Neural cell (in vitro differentiated cells): Measurements from ENCODE around the gene AOAH. TPM values are rescaled to one million over a fixed set of nuclear protein-coding genes. Genes with fewer than 3 reads are reported as not detected.

ENCODE experiments used
- H2AFZ ChIP-seq: fragments of 200-600, 300-800 bp; sonication (generic), shearing (Covaris generic); 2 replicates; pipeline ENCODE4 v1.6.0; 2014; ENCODE audit warnings: low read depth, mild to moderate bottlenecking, antibody characterized with exemption, low read length, moderate library complexity
- H3F3A ChIP-seq: fragments of 200-600 bp; shearing (Covaris generic); 2 replicates; pipeline ENCODE4 v1.6.1; 2016; ENCODE audit warnings: mild to moderate bottlenecking, moderate library complexity, mixed read lengths, antibody characterized with exemption, low read length; ENCODE audit not compliant: insufficient read depth, poor library complexity, severe bottlenecking
- H3K27ac ChIP-seq: fragments of 200-600, 300-800 bp; sonication (generic), shearing (Covaris generic); 2 replicates; pipeline ENCODE4 v1.5.1; 2014; ENCODE audit warnings: mild to moderate bottlenecking, low read length, moderate library complexity
- H3K27me3 ChIP-seq: fragments of 300-800, 200-600 bp; sonication (generic), shearing (Covaris generic); 2 replicates; pipeline ENCODE4 v1.6.0; 2014; ENCODE audit warnings: mild to moderate bottlenecking, low read depth, low read length, moderate library complexity; ENCODE audit not compliant: insufficient read depth
- H3K36me3 ChIP-seq: fragments of 300-800, 200-600 bp; sonication (generic), shearing (Covaris generic); 2 replicates; pipeline ENCODE4 v1.5.1; 2014; ENCODE audit warnings: mild to moderate bottlenecking, antibody characterized with exemption, low read length, moderate library complexity; ENCODE audit not compliant: insufficient read depth
- H3K4me2 ChIP-seq: fragments of 300-800, 200-600 bp; sonication (generic), shearing (Covaris generic); 2 replicates; pipeline ENCODE4 v1.6.0; 2014; ENCODE audit warnings: mild to moderate bottlenecking, low read length
- H3K4me3 ChIP-seq: fragments of 300-800, 200-600 bp; sonication (generic), shearing (Covaris generic); 2 replicates; pipeline ENCODE4 v1.5.1; 2014; ENCODE audit warnings: mild to moderate bottlenecking, low read length, moderate library complexity
- H3K79me2 ChIP-seq: fragments of 200-600 bp; shearing (Covaris generic); replicated peaks from 2 replicates; pipeline ENCODE4 v1.6.0; 2014; ENCODE audit warnings: mild to moderate bottlenecking, low read length, moderate library complexity; ENCODE audit not compliant: insufficient read depth
- H3K9ac ChIP-seq: fragments of 300-800, 200-600 bp; sonication (generic), shearing (Covaris generic); 2 replicates; pipeline ENCODE4 v1.6.1; 2016; ENCODE audit warnings: mild to moderate bottlenecking, low read length, mixed read lengths
- H3K9me2 ChIP-seq: fragments of 200-600 bp; shearing (Covaris generic); 2 replicates; pipeline ENCODE4 v1.6.1; 2016; ENCODE audit warnings: mild to moderate bottlenecking, low read length, mixed read lengths; ENCODE audit not compliant: insufficient read depth
- H3K9me3 ChIP-seq: fragments of 200-600, 300-800 bp; sonication (generic), shearing (Covaris generic); 2 replicates; pipeline ENCODE4 v1.6.1; 2016; ENCODE audit warnings: mild to moderate bottlenecking, mixed run types, low read length, moderate library complexity, mixed read lengths
- H4K20me1 ChIP-seq: fragments of 200-600 bp; shearing (Covaris generic); 2 replicates; pipeline ENCODE4 v1.6.1; 2016; ENCODE audit warnings: mild to moderate bottlenecking, mixed run types; ENCODE audit not compliant: insufficient read depth
- CTCF ChIP-seq: fragments of 450-650 bp; IDR thresholded peaks from 2 replicates; pipeline ENCODE4 v1.5.1; 2014; ENCODE audit warnings: antibody characterized with exemption, mild to moderate bottlenecking, moderate library complexity; ENCODE audit not compliant: poor library complexity, severe bottlenecking
- EP300 ChIP-seq: fragments of 450-650 bp; conservative IDR thresholded peaks from 2 replicates; pipeline ENCODE4 v1.6.1; 2014; ENCODE audit warnings: antibody characterized with exemption, mild to moderate bottlenecking, moderate library complexity; ENCODE audit not compliant: poor library complexity, severe bottlenecking
- EZH2 ChIP-seq: fragments of 200-600, 300-800 bp; shearing (Covaris generic), sonication (generic); IDR thresholded peaks from 2 replicates; pipeline ENCODE4 v1.6.1; 2014; ENCODE audit warnings: antibody characterized with exemption, low read length, borderline replicate concordance, mild to moderate bottlenecking; ENCODE audit not compliant: insufficient read depth, poor library complexity, severe bottlenecking
- MXI1 ChIP-seq: fragments of 450-650 bp; conservative IDR thresholded peaks from 2 replicates; pipeline ENCODE4 v1.6.1; 2014; ENCODE audit warnings: antibody characterized with exemption, mild to moderate bottlenecking; ENCODE audit not compliant: poor library complexity, severe bottlenecking
- POLR2AphosphoS5 ChIP-seq: IDR thresholded peaks from 2 replicates; pipeline ENCODE4 v1.6.1; 2012
- RAD21 ChIP-seq: fragments of 450-650 bp; conservative IDR thresholded peaks from 2 replicates; pipeline ENCODE4 v1.6.1; 2014; ENCODE audit warnings: antibody characterized with exemption, mild to moderate bottlenecking, moderate library complexity
- REST ChIP-seq: IDR thresholded peaks from 2 replicates; pipeline ENCODE4 v1.6.1; 2012; ENCODE audit warnings: borderline replicate concordance
- SMC3 ChIP-seq: fragments of 450-650 bp; conservative IDR thresholded peaks from 2 replicates; pipeline ENCODE4 v1.6.1; 2014; ENCODE audit warnings: antibody characterized with exemption, mild to moderate bottlenecking, moderate library complexity; ENCODE audit not compliant: poor library complexity
- TAF1 ChIP-seq: IDR thresholded peaks from 2 replicates; pipeline ENCODE4 v1.6.1; 2012; ENCODE audit warnings: low read depth
- polyA plus RNA-seq: library from polyadenylated mRNA; depleted of rRNA; stranded (reverse); fragments of >200 nt; gene quantifications from 2 replicates; pipeline ENCODE4 v1.2.3, GENCODE V29; 2014

AOAH gene
- polyA plus RNA-seq, 1 donor from 2014 or later, result 4.3 TPM

- Histone ChIP-seq H4K20me1 (no peaks in the 10 kb centered on the region), H3K4me3 (no peak overlapping the region), H3K27ac (no peak overlapping the region), H3K36me3 (no peaks in the 10 kb centered on the region), H3F3A (no peaks in the 10 kb centered on the region), H3K79me2 (no peaks in the 10 kb centered on the region), H2AFZ (no peak overlapping the region), H3K9me3 (no peaks in the 10 kb centered on the region), H3K9me2 (no peaks in the 10 kb centered on the region), H3K4me2 (no peak overlapping the region), H3K9ac (no peak overlapping the region), H3K27me3 (no peaks in the 10 kb centered on the region)
- TF ChIP-seq REST (no peak), SMC3 (no peak), TAF1 (no peak), RAD21 (no peak), MXI1 (no peak), CTCF (no peak), EP300 (no peak), POLR2AphosphoS5 (no peak), EZH2 (no peak)
Observed at GRCh38 chr7:36710186-36710791, 14.0 kb downstream of the AOAH start.

- no peaks in the 10 kb centered on the region for H3K9me2 ChIP-seq
- no peak overlapping the region for H2AFZ ChIP-seq
- no peaks in the 10 kb centered on the region for H3K9me3 ChIP-seq
- H3K79me2 ChIP-seq, result no peaks in the 10 kb centered on the region
- no peaks in the 10 kb centered on the region for H3K27me3 ChIP-seq
- no peak overlapping the region for H3K27ac ChIP-seq
- no peak overlapping the region for H3K4me3 ChIP-seq
- no peaks in the 10 kb centered on the region for H3K36me3 ChIP-seq
- no peak overlapping the region for H3K9ac ChIP-seq
- no peaks in the 10 kb centered on the region for H3F3A ChIP-seq
- H3K4me2 ChIP-seq, result no peak overlapping the region
- no peaks in the 10 kb centered on the region for H4K20me1 ChIP-seq
- no peak for TF ChIP-seq EZH2
- no peak for TF ChIP-seq SMC3
- no peak for TF ChIP-seq RAD21
- no peak for TF ChIP-seq TAF1
- TF ChIP-seq REST, result no peak
- TF ChIP-seq CTCF, result no peak
- no peak for TF ChIP-seq POLR2AphosphoS5
Observed at GRCh38 chr7:36708767-36709166, 15.5 kb downstream of the AOAH start.
